GM12878 (cell line): Measurements from ENCODE around the gene MSI2. TPM values are rescaled to one million over a fixed set of nuclear protein-coding genes. Genes with fewer than 3 reads are reported as not detected.

Experiments
- ATAC-seq: fragments of 200-7000 bp; cut with Tn5 transposase; 3 replicates; pipeline ENCODE4 v1.9.1; 2020; ENCODE audit warnings: mild to moderate bottlenecking, moderate library complexity
- BruUV-seq: library from RNA; stranded (reverse); fragments of 400-500 nt; replicated peaks from 2 replicates; lab custom pipeline; 2021; lab: Mats Ljungman, UMichigan
- CTCF ChIA-PET: fragments of 300-600 bp; sonication (Branson Sonifier 250); formaldehyde crosslinking; extraction: SDS; loops from one replicate; lab custom pipeline; 2021; ENCODE audit warnings: inconsistent platforms; lab: Yijun Ruan, JAX
- POLR2A ChIA-PET: fragments of 350-600 bp; formaldehyde crosslinking; extraction: SDS; loops from one replicate; lab custom pipeline; 2021; ENCODE audit warnings: inconsistent platforms; lab: Charles Lee
- RAD21 ChIA-PET: fragments of 300-600 bp; sonication (Branson Sonifier 250); formaldehyde crosslinking; loops from one replicate; lab custom pipeline; 2023; ENCODE audit warnings: antibody characterized with exemption; ENCODE audit not compliant: unreplicated experiment; lab: Charles Lee
- SMC1A ChIA-PET: fragments of 300-600 bp; sonication (Branson Sonifier 250); formaldehyde crosslinking; loops from one replicate; lab custom pipeline; 2023; ENCODE audit not compliant: unreplicated experiment, uncharacterized antibody; lab: Charles Lee
- DNase-seq: peaks from one replicate; pipeline ENCODE4 v3.0.0-alpha.2; 2011; ENCODE audit warnings: low read depth, low spot score
- FAIRE-seq: peaks from 3 replicates; lab custom pipeline; 2011; peaks lifted over from hg19 to GRCh38; lab: Jason Lieb, UNC
- H2AFZ ChIP-seq: 2 replicates; pipeline ENCODE4 v1.6.0; 2011; ENCODE audit warnings: low read depth, low read length, control low read depth; ENCODE audit not compliant: control insufficient read depth
- H3K27ac ChIP-seq: 2 replicates; pipeline ENCODE4 v1.5.1; 2011; ENCODE audit warnings: control low read depth; ENCODE audit not compliant: control insufficient read depth, insufficient read depth
- H3K27me3 ChIP-seq, 2 experiments: replicated peaks in 1 of 2; 2 replicates each; pipeline versions ENCODE4 v1.6.0 to v1.6.1; 2011; ENCODE audit warnings: low read length in 1 of 2; ENCODE audit not compliant: control insufficient read depth in 2 of 2, insufficient read depth in 2 of 2
- H3K36me3 ChIP-seq, 2 experiments: 2 replicates each; pipeline ENCODE4 v1.5.1; 2011; ENCODE audit warnings: low read length in 1 of 2; ENCODE audit not compliant: control insufficient read depth in 2 of 2, insufficient read depth in 2 of 2
- H3K4me1 ChIP-seq: 2 replicates; pipeline ENCODE4 v1.6.1; 2011; ENCODE audit warnings: mild to moderate bottlenecking, low read length, moderate library complexity, mixed read lengths; ENCODE audit not compliant: control insufficient read depth, insufficient read depth
- H3K4me2 ChIP-seq: 2 replicates; pipeline ENCODE4 v1.6.0; 2011; ENCODE audit warnings: control low read depth; ENCODE audit not compliant: control insufficient read depth, insufficient read depth
- H3K4me3 ChIP-seq: fragments of 200-600 bp; sonication (generic); 2 replicates; pipeline ENCODE4 v1.5.1; 2016
- H3K79me2 ChIP-seq: 2 replicates; pipeline ENCODE4 v1.6.0; 2011; ENCODE audit warnings: low read length; ENCODE audit not compliant: control insufficient read depth, insufficient read depth
- H3K9ac ChIP-seq: 2 replicates; pipeline ENCODE4 v1.8.0; 2011; ENCODE audit warnings: low read length, control low read depth, mixed read lengths; ENCODE audit not compliant: control insufficient read depth, insufficient read depth
- H3K9me3 ChIP-seq: replicated peaks from 3 replicates; pipeline ENCODE4 v1.5.1; 2011; ENCODE audit warnings: mild to moderate bottlenecking, low read length; ENCODE audit not compliant: control insufficient read depth, insufficient read depth
- H4K20me1 ChIP-seq: 2 replicates; pipeline ENCODE4 v1.6.0; 2011; ENCODE audit not compliant: control insufficient read depth, insufficient read depth
- NRF1 ChIP-seq: conservative IDR thresholded peaks from 2 replicates; pipeline ENCODE4 v1.6.1; 2011; ENCODE audit warnings: mild to moderate bottlenecking, low read depth, low read length, improper control_type of control experiment
- SREBF2 ChIP-seq: IDR thresholded peaks from 2 replicates; pipeline ENCODE4 v1.6.1; 2012; ENCODE audit warnings: mild to moderate bottlenecking, low read length
- WGBS: methylation state at CpG from one replicate; pipeline ENCODE4 v1.1.6; 2016; ENCODE audit warnings: low lambda C conversion rate; ENCODE audit not compliant: insufficient replicate concordance, insufficient coverage; ENCODE audit errors: missing lambda C conversion rate; 5-methylcytosine and 5-hydroxymethylcytosine counted together
- in situ Hi-C: fragments of 300-500 bp; cut with MboI; formaldehyde crosslinking; loops from 9 replicates; pipeline ENCODE4 v1.14.3; 2018; ENCODE audit warnings: mixed read lengths
- intact Hi-C: fragments of 100-400 bp; cut with micrococcal nuclease; formaldehyde crosslinking; loops from one replicate; pipeline ENCODE4 v1.14.2; 2022; ENCODE audit not compliant: unreplicated experiment
- polyA plus RNA-seq, 11 experiments: library from polyadenylated mRNA; depleted of rRNA in 4 of 11; unstranded in 6 of 11; stranded (reverse) in 5 of 11; fragments of >200 nt; fragmentation: Nextera tagmentation in 4 of 11; fragmentation: Illumina TruSeq in 1 of 11; extraction: Ambion mirVana in 4 of 11; extraction: Trizol in 1 of 11; gene quantifications; 1 replicate in 1 of 11; 2 replicates in 10 of 11; pipeline versions ENCODE4 v1.2.1 to v1.2.3, GENCODE V29; 2011 to 2016; ENCODE audit warnings: inconsistent platforms in 2 of 11, missing spikeins in 2 of 11, low read depth in 1 of 11
- total RNA-seq, 4 experiments: library from RNA; depleted of rRNA in 3 of 4; stranded (reverse); fragments of >200 nt in 3 of 4; fragmentation: Illumina TruSeq in 1 of 4; extraction: Trizol in 1 of 4; gene quantifications; 2 replicates each; pipeline versions ENCODE4 v1.2.1 to v1.2.3, GENCODE V29; 2013 to 2021
- TF ChIP-seq, protein P1 (sequence below): fragments of 450-650 bp; formaldehyde crosslinking; IDR thresholded peaks from 2 replicates; pipeline ENCODE4 v1.4.0; 2022; ENCODE audit warnings: mild to moderate bottlenecking, moderate library complexity
- TF ChIP-seq, protein P2 (sequence below): IDR thresholded peaks from 2 replicates; pipeline ENCODE4 v1.6.1; 2011; ENCODE audit warnings: low read depth, low read length, improper control_type of control experiment, borderline replicate concordance

Gene MSI2
- total and polyA plus RNA-seq, 10 of the 15 experiments (the other 5 are each of a cell fraction or from before 2014, with no cell fraction given): 6.1 to 76.1 (median 42.0) TPM

DNA sequence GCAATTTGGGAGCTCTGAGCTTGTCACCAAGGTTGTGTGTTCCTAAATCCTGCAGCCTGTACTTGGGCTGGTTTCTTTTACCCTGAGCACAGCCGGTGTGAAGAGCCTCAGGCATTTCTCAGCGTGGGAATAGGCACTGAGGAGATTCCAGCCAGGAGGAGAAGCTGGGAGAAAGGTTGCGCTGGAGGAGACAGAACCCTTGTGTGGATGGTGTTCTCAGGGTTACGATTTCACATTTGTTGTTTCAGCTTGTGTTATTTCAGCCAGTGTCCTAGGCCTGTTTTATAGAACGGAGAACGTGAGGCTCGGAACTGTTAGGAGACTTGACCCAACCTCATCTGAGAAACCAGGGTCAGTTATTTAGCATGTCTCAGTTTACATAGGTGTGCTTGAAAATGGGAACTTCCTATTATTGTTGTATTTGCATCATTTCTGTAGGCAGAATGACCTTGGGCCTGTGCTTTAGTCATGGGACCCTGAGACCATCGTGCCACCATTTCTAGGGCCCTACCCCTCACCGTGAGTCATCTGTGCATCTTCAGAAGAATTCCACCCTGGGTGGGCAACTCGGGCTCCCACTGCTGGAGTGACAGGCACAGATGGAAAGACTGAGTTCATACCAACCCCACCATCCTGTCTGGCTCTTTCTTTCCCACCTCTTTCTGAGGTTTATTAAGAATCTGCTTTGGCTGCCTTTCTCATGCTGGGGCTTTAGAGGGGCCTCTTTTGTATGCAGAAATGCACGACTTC lies 134.9 kb downstream of the MSI2 start:
- ATAC-seq (no peak), FAIRE-seq (no peak), DNase-seq (no peak)
- H3K79me2 ChIP-seq: peaks cover 1% of the 10 kb centered on the region
- peaks cover 0 to 4% of the 10 kb centered on the region in 2 experiments; a peak in 3 of 4 replicates for H3K36me3 ChIP-seq
- no peak overlapping the region for H3K9ac ChIP-seq
- ChIA-PET POLR2A (interaction anchor here (1.1 kb wide), 1 partner anchor 20 kb away, joined by 3 read pairs; no protein-coding TSS in a partner anchor), SMC1A (interaction anchor here (0.7 to 1.3 kb wide), 2 partner anchors 21 to 34 kb away, joined by 3 to 5 read pairs; no protein-coding TSS in a partner anchor), CTCF (no interaction called here), RAD21 (no interaction called here)
- no peak overlapping the region for H3K4me3 ChIP-seq
- in situ Hi-C loops: no loop called here
- WGBS: 92% methylated on average over 11 of the region's 11 CpGs
- H3K4me2 ChIP-seq: no peak overlapping the region
- no peak overlapping the region for H3K27ac ChIP-seq
- intact Hi-C loops: no loop called here
- no peak for TF ChIP-seq NRF1
- TF ChIP-seq SREBF2: no peak
- TF ChIP-seq, protein P1, sequence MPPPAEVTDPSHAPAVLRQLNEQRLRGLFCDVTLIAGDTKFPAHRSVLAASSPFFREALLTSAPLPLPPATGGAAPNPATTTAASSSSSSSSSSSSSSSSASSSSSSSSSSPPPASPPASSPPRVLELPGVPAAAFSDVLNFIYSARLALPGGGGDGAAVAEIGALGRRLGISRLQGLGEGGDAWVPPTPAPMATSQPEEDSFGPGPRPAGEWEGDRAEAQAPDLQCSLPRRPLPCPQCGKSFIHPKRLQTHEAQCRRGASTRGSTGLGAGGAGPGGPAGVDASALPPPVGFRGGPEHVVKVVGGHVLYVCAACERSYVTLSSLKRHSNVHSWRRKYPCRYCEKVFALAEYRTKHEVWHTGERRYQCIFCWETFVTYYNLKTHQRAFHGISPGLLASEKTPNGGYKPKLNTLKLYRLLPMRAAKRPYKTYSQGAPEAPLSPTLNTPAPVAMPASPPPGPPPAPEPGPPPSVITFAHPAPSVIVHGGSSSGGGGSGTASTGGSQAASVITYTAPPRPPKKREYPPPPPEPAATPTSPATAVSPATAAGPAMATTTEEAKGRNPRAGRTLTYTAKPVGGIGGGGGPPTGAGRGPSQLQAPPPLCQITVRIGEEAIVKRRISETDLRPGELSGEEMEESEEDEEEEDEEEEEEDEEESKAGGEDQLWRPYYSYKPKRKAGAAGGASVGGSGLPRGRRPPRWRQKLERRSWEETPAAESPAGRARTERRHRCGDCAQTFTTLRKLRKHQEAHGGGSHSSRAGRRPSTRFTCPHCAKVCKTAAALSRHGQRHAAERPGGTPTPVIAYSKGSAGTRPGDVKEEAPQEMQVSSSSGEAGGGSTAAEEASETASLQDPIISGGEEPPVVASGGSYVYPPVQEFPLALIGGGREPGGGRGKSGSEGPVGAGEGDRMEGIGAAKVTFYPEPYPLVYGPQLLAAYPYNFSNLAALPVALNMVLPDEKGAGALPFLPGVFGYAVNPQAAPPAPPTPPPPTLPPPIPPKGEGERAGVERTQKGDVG (CRISPR knock-in tag): no peak
- TF ChIP-seq, protein P2, sequence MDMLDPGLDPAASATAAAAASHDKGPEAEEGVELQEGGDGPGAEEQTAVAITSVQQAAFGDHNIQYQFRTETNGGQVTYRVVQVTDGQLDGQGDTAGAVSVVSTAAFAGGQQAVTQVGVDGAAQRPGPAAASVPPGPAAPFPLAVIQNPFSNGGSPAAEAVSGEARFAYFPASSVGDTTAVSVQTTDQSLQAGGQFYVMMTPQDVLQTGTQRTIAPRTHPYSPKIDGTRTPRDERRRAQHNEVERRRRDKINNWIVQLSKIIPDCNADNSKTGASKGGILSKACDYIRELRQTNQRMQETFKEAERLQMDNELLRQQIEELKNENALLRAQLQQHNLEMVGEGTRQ: no peak
- H3K9me3 ChIP-seq: peaks cover 15% of the 10 kb centered on the region
- no TSS peak for BruUV-seq
- no peaks in the 10 kb centered on the region for H4K20me1 ChIP-seq
- H2AFZ ChIP-seq: no peak overlapping the region
- no peaks in the 10 kb centered on the region for H3K4me1 ChIP-seq
- H3K27me3 ChIP-seq: no peaks in the 10 kb centered on the region
